ENCODE results near the gene CMIP.

DNA sequence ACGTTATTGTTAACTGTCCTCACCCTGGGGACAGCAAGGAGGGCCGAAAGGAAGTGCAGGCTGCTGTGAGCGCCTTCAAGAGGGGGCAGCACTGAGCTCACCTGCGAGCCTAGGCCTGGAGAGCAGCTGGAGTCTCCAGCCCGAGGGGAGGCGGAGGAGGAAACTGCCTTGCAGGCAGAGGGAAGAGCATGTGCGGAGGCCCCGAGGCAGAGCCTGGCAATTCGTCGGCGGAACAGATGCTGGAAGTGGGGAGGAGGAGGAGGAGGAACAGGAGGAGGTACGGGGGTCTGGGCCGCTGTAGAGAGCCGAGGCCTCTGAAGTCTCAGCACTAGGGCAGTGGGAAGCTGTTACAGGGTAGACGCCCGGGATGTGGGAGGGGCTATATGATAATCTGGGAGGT lies 284.8 kb downstream of the CMIP start:
- TF ChIP-seq POLR2A (IDR thresholded peaks at IDR 0.05): no peak
- TF ChIP-seq, protein P1, sequence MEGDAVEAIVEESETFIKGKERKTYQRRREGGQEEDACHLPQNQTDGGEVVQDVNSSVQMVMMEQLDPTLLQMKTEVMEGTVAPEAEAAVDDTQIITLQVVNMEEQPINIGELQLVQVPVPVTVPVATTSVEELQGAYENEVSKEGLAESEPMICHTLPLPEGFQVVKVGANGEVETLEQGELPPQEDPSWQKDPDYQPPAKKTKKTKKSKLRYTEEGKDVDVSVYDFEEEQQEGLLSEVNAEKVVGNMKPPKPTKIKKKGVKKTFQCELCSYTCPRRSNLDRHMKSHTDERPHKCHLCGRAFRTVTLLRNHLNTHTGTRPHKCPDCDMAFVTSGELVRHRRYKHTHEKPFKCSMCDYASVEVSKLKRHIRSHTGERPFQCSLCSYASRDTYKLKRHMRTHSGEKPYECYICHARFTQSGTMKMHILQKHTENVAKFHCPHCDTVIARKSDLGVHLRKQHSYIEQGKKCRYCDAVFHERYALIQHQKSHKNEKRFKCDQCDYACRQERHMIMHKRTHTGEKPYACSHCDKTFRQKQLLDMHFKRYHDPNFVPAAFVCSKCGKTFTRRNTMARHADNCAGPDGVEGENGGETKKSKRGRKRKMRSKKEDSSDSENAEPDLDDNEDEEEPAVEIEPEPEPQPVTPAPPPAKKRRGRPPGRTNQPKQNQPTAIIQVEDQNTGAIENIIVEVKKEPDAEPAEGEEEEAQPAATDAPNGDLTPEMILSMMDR (IDR thresholded peaks at IDR 0.05): no peak

All from right lobe of liver (tissue), 4 donors.